Activated CD4-positive, alpha-beta T cell treated with anti-CD3 and anti-CD28 coated beads, Interleukin-2, amount 50 U/mL, for 1 hour (primary cell): ENCODE results near the gene PTPN9.
A peak's percentile ranks its signal among the peaks of the same experiment; 100 is the strongest.
"Not testable (repeated sequence)": the region's sequence is repeated elsewhere in the genome, so short reads cannot be mapped to it uniquely, and the experiment has no call there.

Source experiments
- DNase-seq: peaks from one replicate; pipeline ENCODE4 v3.0.0-alpha.2; 2020

The PTPN9 gene

DNA sequence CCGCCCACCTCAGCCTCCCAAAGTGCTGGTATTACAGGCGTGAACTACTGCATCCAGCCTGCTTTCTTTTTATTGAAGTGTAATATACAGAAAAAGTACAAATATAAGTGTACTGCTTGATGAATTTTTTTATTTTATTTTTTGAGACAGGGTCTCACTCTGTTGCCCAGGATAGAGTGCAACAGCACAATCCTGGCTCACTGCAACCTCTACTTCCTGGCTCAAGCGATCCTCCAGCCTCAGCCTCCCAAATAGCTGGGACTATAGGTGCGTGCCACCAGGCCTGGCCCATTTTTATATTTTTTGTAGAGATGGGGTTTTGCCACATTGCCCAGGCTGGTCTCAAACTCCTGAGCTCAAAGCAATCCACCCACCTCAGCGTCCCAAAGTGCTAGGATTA lies 3.8 kb upstream of the PTPN9 start:
- not testable (repeated sequence) for DNase-seq

DNA sequence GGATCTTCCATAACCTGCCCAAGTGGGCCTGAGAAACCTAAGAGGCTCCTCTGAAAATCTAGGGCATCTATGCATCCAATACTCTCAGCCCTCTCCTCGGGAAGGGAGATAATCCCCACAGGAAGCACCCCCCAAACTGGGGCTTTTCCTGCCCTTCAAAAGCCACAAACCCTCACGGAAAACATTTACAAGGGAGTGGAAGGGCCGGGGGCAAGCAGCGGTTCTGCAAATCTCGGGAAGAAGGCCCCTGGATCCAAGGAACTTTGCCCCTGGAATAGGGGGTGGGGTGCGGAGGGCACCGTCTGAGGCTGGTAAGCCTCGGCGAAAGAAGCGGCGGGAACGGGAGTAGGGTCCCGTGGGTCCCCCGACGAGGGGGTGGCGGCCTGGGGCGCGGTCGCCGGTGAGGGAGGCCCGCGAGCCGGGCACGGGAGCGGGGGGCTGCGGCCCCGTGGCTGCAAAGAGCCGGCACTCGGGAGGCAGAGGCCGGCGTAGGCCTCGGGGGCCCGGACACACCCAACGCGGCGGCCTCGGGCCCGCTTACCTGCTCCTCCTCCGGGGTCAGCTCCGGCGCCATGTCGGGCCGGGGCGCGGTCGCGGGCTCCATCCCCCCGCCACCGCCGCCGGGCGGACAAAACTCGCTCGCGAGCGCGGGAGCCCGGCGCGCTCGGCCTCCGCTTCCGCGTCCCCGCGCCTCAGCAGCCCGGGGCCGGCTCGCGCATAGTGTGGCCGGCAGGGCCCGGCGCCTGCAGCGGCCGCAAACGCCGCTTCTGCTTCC lies 755 bp downstream of the PTPN9 start:
- peak; percentile 7 for DNase-seq

GRCh38 chr15:75577401-75578172 lies 1.5 kb downstream of the PTPN9 start:
- DNase-seq = no peak

GRCh38 chr15:75573648-75574384 lies 5.3 kb downstream of the PTPN9 start:
- DNase-seq = no peak

GRCh38 chr15:75570126-75570845 lies 8.8 kb downstream of the PTPN9 start:
- DNase-seq = no peak

DNA sequence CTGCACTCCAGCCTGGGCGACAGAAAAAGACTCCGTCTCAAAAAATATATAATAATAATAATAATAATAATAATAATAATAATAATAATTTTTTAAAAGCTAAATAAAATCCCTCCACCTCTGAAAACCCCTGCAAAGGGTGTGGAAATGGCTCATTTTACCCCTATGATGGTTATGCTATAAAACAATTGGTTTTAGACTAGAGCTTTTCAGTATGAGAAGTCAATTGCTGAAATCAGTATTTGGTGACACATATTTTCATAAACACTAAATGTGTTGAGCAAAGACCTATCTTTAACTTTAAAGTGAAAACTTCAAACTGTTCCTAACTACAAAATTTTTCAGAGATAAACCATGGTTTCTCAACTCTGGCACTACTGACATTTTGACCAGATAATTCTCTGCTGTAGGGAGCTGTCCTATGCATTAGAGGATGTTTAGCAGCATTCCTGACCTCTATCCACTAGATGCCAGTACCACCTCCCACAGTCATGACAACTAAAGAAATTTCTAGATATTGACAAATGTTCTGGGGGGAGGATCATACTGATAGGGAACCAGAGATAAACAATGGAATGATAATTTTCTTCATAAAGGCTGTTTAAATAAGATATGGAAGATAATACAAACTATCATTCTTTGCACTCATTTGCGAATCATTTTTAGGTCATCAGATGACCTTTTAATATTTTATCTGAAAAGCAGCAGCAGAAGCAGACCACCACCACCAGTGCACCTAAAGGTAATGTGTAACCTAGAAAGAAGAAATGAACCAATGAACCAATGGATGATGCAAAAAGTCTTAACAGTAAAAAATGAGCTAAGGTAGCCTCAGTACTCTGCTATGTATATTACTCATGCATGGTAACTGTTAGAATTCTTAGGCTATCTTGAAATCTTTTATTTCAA lies 13.8 kb downstream of the PTPN9 start:
- DNase-seq = no peak

DNA sequence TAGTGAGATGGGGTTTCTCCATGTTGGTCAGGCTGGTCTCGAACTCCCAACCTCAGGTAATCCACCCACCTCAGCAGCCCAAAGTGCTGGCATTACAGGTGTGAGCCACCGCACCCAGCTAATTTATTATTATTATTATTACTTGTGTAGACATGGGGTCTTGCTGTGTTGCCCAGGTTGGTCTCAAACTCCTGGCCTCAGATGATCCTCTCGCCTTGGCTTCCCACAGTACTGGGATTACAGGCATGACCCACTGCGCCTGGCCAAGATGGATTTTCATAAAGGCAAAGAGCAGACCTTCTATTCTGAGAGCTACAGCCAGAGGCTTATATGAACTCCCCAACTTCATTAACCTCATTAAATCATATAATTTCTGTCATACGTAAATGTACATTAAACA lies 17.2 kb downstream of the PTPN9 start:
- no peak for DNase-seq

DNA sequence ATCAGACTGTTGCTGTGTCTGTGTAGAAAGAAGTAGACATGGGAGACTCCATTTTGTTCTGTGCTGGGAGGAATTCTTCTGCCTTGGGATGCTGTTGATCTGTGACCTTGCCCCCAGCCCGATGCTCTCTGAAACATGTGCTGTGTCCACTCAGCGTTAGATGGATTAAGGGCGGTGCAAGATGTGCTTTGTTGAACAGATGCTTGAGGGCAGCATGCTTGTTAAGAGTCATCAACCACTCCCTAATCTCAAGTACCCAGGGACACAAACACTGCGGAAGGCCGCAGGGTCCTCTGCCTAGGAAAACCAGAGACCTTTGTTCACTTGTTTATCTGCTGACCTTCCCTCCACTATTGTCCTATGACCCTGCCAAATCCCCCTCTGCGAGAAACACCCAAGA lies 19.8 kb downstream of the PTPN9 start:
- DNase-seq = not testable (repeated sequence)

GRCh38 chr15:75558955-75559354 lies 20.2 kb downstream of the PTPN9 start:
- not testable (repeated sequence) for DNase-seq

GRCh38 chr15:75554717-75555116 lies 24.4 kb downstream of the PTPN9 start:
- no peak for DNase-seq

DNA sequence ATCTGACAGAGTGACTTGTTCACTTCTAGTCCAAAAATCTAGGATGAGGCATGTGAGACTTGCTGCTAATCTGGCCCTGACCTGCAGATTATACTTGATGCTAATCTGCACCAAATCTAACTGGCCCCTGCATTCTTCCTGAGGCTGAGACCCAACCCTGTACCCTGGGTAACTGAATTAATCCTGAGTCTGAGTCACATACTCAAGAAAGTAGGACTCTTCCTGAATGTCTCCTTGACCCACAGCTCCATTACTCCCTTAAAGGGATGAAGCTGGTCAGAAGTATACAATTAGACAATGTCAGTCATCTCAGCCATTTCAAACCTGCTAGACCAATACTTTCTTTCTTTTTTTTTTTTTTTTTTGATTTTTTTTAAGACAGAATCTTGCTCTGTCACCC lies 25.5 kb downstream of the PTPN9 start:
- DNase-seq = no peak

DNA sequence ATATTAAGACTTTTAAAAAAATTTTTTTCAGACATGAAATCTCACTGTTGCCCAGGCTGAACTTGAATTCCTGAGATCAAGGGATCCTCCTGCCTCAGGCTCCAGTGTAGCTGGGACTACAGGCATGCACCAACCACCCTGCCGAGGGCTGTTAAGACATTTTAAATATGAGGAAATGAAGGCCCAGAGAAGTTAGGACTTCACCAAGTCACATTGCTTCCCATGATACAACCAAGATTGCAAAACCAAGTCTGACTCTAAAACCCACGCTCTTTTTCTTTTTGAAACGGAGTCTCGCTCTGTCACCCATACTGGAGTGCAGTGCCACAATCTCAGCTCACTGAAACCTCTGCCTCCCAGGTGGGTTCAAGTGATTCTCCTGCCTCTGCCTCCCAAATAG lies 28.0 kb downstream of the PTPN9 start:
- DNase-seq = no peak

DNA sequence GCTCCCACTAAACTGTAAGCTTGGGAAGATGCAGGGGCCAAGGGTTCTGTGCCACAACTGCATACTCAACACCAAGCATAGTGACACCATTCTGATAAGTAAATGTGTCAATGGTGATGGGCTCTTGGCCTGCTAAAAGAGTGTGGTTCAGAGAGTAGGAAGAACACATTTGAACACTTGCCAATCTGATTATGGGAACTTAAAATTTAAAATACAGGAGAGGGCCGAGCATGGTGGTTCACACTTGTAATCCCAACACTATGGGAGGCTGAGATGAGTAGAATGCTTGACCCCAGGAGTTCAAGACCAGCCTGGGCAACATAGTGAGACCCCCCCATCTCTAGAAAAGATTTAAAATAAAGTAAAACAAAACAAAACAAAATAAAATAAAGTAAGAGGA lies 34.1 kb downstream of the PTPN9 start:
- DNase-seq = no peak

DNA sequence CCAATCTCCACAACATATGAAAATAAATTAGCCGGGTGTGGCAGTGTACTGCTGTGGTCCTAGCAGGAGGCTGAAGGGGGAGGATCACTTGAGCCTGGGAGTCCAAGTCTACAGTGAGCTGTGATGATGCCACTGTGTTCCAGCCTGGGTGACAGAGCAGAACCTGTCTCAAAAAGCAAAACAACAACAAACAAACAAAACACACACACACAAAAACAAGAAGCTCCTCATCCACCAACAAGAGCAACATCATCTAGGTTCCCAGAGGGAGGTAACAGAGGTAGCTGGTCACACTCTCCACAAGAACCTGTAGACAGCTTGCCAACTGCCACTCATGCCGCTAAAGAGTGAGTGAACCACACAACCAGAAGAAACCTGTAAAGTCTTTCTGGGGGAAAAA lies 34.8 kb downstream of the PTPN9 start:
- DNase-seq = no peak

- not testable (repeated sequence) for DNase-seq
Observed at GRCh38 chr15:75542949-75543545, 36.1 kb downstream of the PTPN9 start.

DNA sequence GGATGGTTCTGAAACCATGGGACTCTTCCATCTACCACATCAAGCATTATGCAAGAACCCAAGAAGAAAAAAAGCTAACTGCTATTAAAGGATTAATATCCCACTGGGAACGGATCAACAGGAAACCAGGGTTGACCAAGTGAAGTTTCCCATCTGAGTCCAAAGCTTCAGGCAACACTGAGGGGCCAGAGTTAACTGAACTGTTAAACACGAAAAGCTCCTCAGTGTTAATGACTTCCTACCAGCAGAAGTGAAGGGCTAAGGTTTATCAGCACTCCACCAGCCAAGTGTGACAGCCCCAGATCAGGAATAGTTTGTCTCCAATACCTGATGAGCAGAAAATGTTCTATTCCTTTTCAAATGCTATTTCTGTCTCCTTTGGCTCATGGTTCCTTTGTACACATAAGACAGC lies 36.7 kb downstream of the PTPN9 start:
- no peak for DNase-seq

- DNase-seq = no peak
Observed at GRCh38 chr15:75538376-75538775, 40.7 kb downstream of the PTPN9 start.

DNA sequence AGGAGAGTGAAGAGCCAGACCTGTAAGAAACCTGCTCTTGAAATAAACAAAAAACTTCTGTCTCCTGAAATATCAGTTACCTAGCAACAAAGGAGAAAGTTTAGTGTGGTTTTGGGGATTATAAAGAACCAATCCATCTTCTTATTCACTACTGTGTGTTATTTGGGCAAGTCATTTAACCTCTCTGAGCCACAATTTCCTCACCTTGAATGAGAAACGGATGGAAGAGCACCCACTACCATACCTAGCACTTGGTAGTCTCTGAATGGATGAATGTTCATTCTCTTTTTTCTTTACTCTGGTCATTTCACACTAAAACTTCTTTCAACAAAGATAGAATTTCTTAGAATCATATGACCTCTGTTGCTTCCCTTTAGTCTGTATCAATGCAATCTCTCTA lies 45.2 kb downstream of the PTPN9 start:
- no peak for DNase-seq

DNA sequence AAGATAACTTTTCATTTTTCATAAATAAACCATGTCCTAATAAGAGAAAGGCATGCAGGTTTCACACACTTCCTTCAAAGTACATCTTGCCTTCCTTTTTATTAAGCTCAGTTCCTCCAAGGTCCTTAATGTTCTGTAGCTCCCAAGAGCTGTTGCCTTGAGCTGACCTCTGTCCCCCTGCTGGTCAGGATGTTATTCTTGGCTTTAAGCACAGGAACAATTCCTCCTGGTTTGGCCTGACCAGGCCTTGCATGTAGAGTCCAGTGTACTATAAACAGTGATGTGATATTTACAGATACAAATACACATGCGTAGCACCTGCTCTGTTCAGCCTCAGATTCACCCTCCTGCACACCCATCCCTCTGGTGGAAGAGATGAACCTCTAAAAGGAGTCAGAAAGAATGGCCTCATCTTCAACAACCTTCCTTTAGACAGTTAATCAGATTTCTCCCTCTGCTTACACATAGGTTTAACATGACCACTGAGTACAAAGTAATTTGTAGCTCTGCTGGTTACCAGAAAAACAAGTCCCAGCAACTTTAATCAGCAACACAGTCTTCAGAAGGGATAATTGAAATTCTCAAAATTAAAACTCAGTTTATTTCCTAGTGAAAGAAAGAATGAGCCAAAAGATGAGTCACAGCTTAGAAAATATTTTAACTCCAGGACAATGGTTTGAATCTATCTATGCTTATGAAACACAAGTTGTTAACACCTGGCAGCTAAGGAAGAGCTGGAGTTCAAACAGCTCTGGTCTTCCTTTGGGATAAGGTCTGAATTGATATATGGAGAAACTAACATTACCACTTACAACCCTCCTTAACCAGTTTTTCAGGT lies 46.5 kb downstream of the PTPN9 start:
- no peak for DNase-seq

DNA sequence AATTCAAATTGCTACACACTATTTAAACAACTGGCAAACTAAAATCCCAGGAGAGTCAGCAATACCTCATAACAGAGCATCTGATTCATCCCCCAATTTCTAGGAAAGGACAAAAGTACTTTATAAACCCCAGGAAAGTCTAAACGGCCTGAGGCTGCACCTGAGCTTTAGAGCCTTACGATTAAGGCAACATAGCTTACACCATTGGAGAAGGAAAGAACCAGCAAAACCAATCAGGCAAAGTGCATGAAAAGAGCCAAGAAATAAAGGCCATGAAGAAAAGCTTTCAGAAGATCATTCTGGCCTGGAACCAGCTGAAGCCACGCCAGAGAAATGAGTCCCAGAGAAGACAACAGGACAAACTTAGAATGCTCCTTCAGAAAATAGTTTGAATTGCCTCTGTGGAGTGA lies 48.1 kb downstream of the PTPN9 start:
- no peak for DNase-seq

DNA sequence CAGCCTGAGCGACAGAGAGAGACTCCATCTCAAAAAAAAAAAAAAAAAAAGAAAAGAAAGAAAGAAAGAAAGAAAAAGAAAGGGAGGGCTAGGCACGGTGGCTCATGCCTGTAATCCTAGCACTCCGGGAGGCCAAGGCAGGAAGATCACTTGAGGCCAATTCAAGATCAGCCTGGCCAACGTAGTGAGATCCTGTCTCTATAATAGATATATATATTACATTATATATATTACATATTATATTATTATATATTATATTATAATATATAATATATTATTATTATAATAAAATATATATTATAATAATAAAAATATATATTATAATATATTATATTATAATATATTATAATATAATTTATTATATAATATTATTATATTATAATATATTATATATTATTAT lies 48.9 kb downstream of the PTPN9 start:
- DNase-seq = no peak
